ENCODE data around the gene DAAM2. TPM values are rescaled to one million over a fixed set of nuclear protein-coding genes. Genes with fewer than 3 reads are reported as not detected.

The DAAM2 gene
- total and polyA plus RNA-seq, 2 of the 8 experiments (the other 6 are each of a cell fraction or from before 2014, with no cell fraction given) = 1.5 to 2.9 TPM

DNA sequence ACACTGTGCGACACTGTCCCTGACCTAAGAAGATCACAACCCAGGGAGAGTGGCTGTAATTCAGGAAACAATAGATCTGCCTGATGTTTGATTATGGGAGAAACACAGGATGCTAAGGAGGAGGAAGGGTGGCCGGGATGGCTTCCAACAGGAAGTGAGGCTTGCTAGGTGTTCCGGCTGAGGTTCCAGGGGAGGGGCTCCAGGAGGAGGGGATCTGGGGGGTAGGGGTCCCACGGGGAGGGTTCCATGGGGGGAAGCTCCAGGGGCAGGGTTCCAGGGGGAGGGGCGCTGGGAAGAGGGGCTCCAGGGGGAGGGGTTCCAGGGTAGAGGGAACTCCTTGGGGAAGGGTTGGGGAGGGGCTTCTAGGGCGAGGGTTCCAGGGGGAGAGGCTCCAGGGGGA is 48.6 kb downstream of the DAAM2 start:
- H2AK5ac ChIP-seq (ENCODE audit: low read depth, low read length) = no peak overlapping the region
- H3K56ac ChIP-seq (replicated peaks; ENCODE audit: insufficient read length, low read depth, low read length) = no peak overlapping the region
- H3K4me2 ChIP-seq (ENCODE audit: insufficient read depth in 1 of 2, low read depth in 2 of 2, low read length in 2 of 2) = no peak overlapping the region
- no peaks in the 10 kb centered on the region for H3K9me3 ChIP-seq (ENCODE audit: insufficient read depth in 2 of 2, low read depth in 1 of 2, low read length in 1 of 2)
- no peak overlapping the region for H3K4me3 ChIP-seq (ENCODE audit: extremely low read depth in 1 of 4, insufficient read depth in 2 of 4, low read depth in 3 of 4, low read length in 4 of 4)
- no peak overlapping the region for H3K4ac ChIP-seq (replicated peaks; ENCODE audit: insufficient read length, low read depth, low read length)
- no peak for DNase-seq (ENCODE audit: low read depth in 1 of 2, low spot score in 2 of 2)
- H2BK120ac ChIP-seq (replicated peaks; ENCODE audit: low read depth, low read length) = no peak overlapping the region
- H3K79me2 ChIP-seq (ENCODE audit: control insufficient read depth in 1 of 2, insufficient read depth in 2 of 2, low read length in 2 of 2) = no peaks in the 10 kb centered on the region
- H3K4me1 ChIP-seq (replicated peaks in 1 of 4; ENCODE audit: control insufficient read depth in 3 of 4, insufficient read depth in 4 of 4, low read length in 3 of 4) = peaks cover 0 to 4% (median 0%) of the 10 kb centered on the region in 4 experiments; a peak in 2 of 7 replicates
- H3K79me1 ChIP-seq (ENCODE audit: low read depth, low read length) = no peaks in the 10 kb centered on the region
- no peak overlapping the region for H2BK5ac ChIP-seq (ENCODE audit: low read depth, low read length)
- H3K9ac ChIP-seq (replicated peaks in 1 of 4; ENCODE audit: extremely low read depth in 1 of 4, low read depth in 3 of 4, low read length in 3 of 4) = no peak overlapping the region
- peaks cover 8% of the 10 kb centered on the region for H3K23me2 ChIP-seq (ENCODE audit: low read depth, low read length)
- no peak overlapping the region for H2BK15ac ChIP-seq (ENCODE audit: low read length)
- no peak overlapping the region for H4K91ac ChIP-seq (replicated peaks; ENCODE audit: insufficient read length, low read length)
- H3K36me3 ChIP-seq (ENCODE audit: control insufficient read depth in 2 of 4, insufficient read depth in 4 of 4, low read length in 3 of 4) = no peaks in the 10 kb centered on the region
- no peak overlapping the region for H3K14ac ChIP-seq (ENCODE audit: insufficient read length)
- no peaks in the 10 kb centered on the region for H3K27me3 ChIP-seq (replicated peaks in 1 of 4; ENCODE audit: control insufficient read depth in 3 of 4, extremely low read depth in 1 of 4, insufficient read depth in 3 of 4, low read length in 3 of 4)
- H2BK20ac ChIP-seq (ENCODE audit: low read length) = no peak overlapping the region
- WGBS, 2 experiments (ENCODE audit: extremely low coverage in 1 of 2, insufficient coverage in 1 of 2, insufficient read length in 1 of 2, insufficient replicate concordance in 2 of 2, low coverage in 1 of 2, low lambda C conversion rate in 2 of 2, missing lambda C conversion rate in 1 of 2) = 89% methylated on average over 2 of the region's 6 CpGs; no CpG with 5 or more reads in 1 of the 2 experiments
- no peak overlapping the region for H3K23ac ChIP-seq (ENCODE audit: insufficient read length)
- H2BK12ac ChIP-seq (ENCODE audit: low read depth, low read length) = no peak overlapping the region
- no peak overlapping the region for H4K5ac ChIP-seq (ENCODE audit: insufficient read length, low read depth, low read length)
- H4K8ac ChIP-seq (ENCODE audit: extremely low read depth, insufficient read depth, low read length) = no peak overlapping the region
- no peak overlapping the region for H3K18ac ChIP-seq (ENCODE audit: extremely low read depth, low read length)
- CTCF ChIA-PET (ENCODE audit: partially characterized antibody) = no interaction called here
- H3K27ac ChIP-seq (ENCODE audit: low read depth, low read length) = no peak overlapping the region
- H2AFZ ChIP-seq (ENCODE audit: low read length) = no peak overlapping the region
- POLR2A ChIA-PET (ENCODE audit: partially characterized antibody) = no interaction called here
- H4K20me1 ChIP-seq (replicated peaks in 1 of 2; ENCODE audit: control insufficient read depth in 1 of 2, insufficient read depth in 2 of 2, low read length in 2 of 2) = peaks cover 0 to 7% of the 10 kb centered on the region in 2 experiments
- FAIRE-seq = no peak
- no peak for TF ChIP-seq TAF1 (IDR thresholded peaks at IDR 0.05; ENCODE audit: low read depth, low read length)
- TF ChIP-seq SAP30 (IDR thresholded peaks at IDR 0.05; ENCODE audit: insufficient read depth, insufficient replicate concordance, low read length) = no peak
- no peak for TF ChIP-seq RBBP5 (IDR thresholded peaks at IDR 0.05; ENCODE audit: borderline replicate concordance, low read depth, low read length)
- no peak for TF ChIP-seq EZH2 (IDR thresholded peaks at IDR 0.05; ENCODE audit: low read depth, low read length, severe bottlenecking)
- TF ChIP-seq ASH2L (IDR thresholded peaks at IDR 0.05; ENCODE audit: low read length) = no peak
- no peak for TF ChIP-seq MAFK (IDR thresholded peaks at IDR 0.05; ENCODE audit: low read depth, low read length)
- TF ChIP-seq RNF2 (IDR thresholded peaks at IDR 0.05; ENCODE audit: borderline replicate concordance, low read depth, low read length, missing control alignments, poor library complexity, severe bottlenecking) = no peak
- no peak for TF ChIP-seq TCF12 (IDR thresholded peaks at IDR 0.05; ENCODE audit: low read depth, low read length)
- TF ChIP-seq KDM4A (IDR thresholded peaks at IDR 0.05; ENCODE audit: low read depth, low read length, severe bottlenecking) = no peak
- TF ChIP-seq CEBPB (IDR thresholded peaks at IDR 0.05; ENCODE audit: low read depth, low read length) = no peak
- TF ChIP-seq, protein P1, sequence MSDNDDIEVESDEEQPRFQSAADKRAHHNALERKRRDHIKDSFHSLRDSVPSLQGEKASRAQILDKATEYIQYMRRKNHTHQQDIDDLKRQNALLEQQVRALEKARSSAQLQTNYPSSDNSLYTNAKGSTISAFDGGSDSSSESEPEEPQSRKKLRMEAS (IDR thresholded peaks at IDR 0.05) = no peak
- TF ChIP-seq BRCA1 (IDR thresholded peaks at IDR 0.05; ENCODE audit: low read depth, low read length) = no peak
- TF ChIP-seq POLR2AphosphoS5 (IDR thresholded peaks at IDR 0.05; ENCODE audit: low read depth, low read length) = no peak
- TF ChIP-seq TBP (IDR thresholded peaks at IDR 0.05; ENCODE audit: low read depth, low read length) = no peak
- TF ChIP-seq BACH1 (IDR thresholded peaks at IDR 0.05; ENCODE audit: low read length) = no peak
- TF ChIP-seq SP4 (IDR thresholded peaks at IDR 0.05; ENCODE audit: low read length) = no peak
